Heart right ventricle (tissue), 16 donors: ENCODE results near the gene NAALAD2. TPM values are rescaled to one million over a fixed set of nuclear protein-coding genes. Genes with fewer than 3 reads are reported as not detected.

Experiments used
- ATAC-seq, 8 donors: fragments of 200-7000 bp; cut with Tn5 transposase; one replicate each; pipeline ENCODE4 v1.9.1; 2020; ENCODE audit warnings: mild to moderate bottlenecking in 8 of 8, moderate library complexity in 8 of 8, moderate number of reproducible peaks in 1 of 8
- DNase-seq, 2 donors: peaks; one replicate each; pipeline ENCODE4 v3.0.0-alpha.2; 2020
- H3K27ac ChIP-seq, 10 donors: fragments of 200-600 bp; sonication (generic) in 2 of 10; one replicate each; pipeline versions ENCODE4 v1.5.0 to v1.8.0; 2020 to 2022; ENCODE audit warnings: mild to moderate bottlenecking in 3 of 10
- H3K27me3 ChIP-seq, 7 donors: fragments of 200-600 bp; one replicate each; pipeline ENCODE4 v1.8.0; 2021 to 2022; ENCODE audit warnings: mild to moderate bottlenecking in 2 of 7
- H3K36me3 ChIP-seq, 9 donors: fragments of 200-600 bp; sonication (generic) in 1 of 9; one replicate each; pipeline versions ENCODE4 v1.5.0 to v1.8.0; 2020 to 2022; ENCODE audit warnings: mild to moderate bottlenecking in 2 of 9
- H3K4me1 ChIP-seq, 9 donors: fragments of 200-600 bp; sonication (generic) in 1 of 9; one replicate each; pipeline versions ENCODE4 v1.5.0 to v1.8.0; 2020 to 2022; ENCODE audit warnings: mild to moderate bottlenecking in 4 of 9
- H3K4me3 ChIP-seq, 10 donors: fragments of 200-600 bp; sonication (generic) in 2 of 10; one replicate each; pipeline versions ENCODE4 v1.5.0 to v1.8.0; 2020 to 2022; ENCODE audit warnings: mild to moderate bottlenecking in 7 of 10, moderate library complexity in 2 of 10
- H3K9me3 ChIP-seq, 11 donors: fragments of 200-600 bp in 10 of 11; sonication (generic) in 2 of 11; one replicate each; pipeline versions ENCODE4 v1.5.0 to v1.8.0; 2013 to 2022; ENCODE audit warnings: mild to moderate bottlenecking in 2 of 11, control low read depth in 1 of 11, moderate library complexity in 1 of 11
- WGBS, 2 donors: extraction: QIAGEN DNeasy Blood & Tissue Kit; methylation state at CpG; one replicate each; pipeline ENCODE4 v1.1.7; 2013; ENCODE audit warnings: inconsistent platforms in 1 of 2; 5-methylcytosine and 5-hydroxymethylcytosine counted together
- intact Hi-C, 10 donors: fragments of 100-400 bp; cut with DNase I; formaldehyde crosslinking; loops; one replicate each; pipeline versions ENCODE4 v1.11.1 to v1.14.2; 2022
- polyA plus RNA-seq, 2 donors: library from polyadenylated mRNA; stranded (reverse); fragments of 200-250 nt; gene quantifications; one replicate each; pipeline ENCODE4 v1.2.3, GENCODE V29; 2013
- total RNA-seq, 10 donors: library from RNA; stranded (reverse); fragmentation: NEBNext Ultra II Directional in 3 of 10; extraction: Animal tissue kit (Norgen Biotek cat#: 25700) in 3 of 10; gene quantifications; one replicate each; pipeline versions ENCODE4 v1.2.1 to v1.2.4, GENCODE V29; 2021 to 2023
- TF ChIP-seq, protein P1 (sequence below), 9 donors: fragments of 200-600 bp; sonication (generic) in 2 of 9; IDR thresholded peaks; one replicate each; pipeline versions ENCODE4 v1.5.0 to v1.8.0; 2021 to 2022; ENCODE audit warnings: antibody characterized with exemption in 9 of 9, mild to moderate bottlenecking in 5 of 9, moderate library complexity in 1 of 9
- donor health status: Arrhythmogenic right ventricular cardiomyopathy.
- donor health status: ischemic (EF 13 %, LVEDD 7.1; RV severe dilation, severe dysfunction).
- donor health status: healthy with polysubstance abuse.
- donor health status: DM: no; HTN: yes; CAD: no.
- donor health status: DM: no; HTN: no; CAD: no.
- donor health status: ischemic (EF 25% LVEDD 6.9; RV normal size, moderate dysfunction).
- donor health status: ischemic (EF 25% LVEDD 5.7; RV mildly dilated, moderate dysfunction).
- donor health status: healthy.
- donor health status: DM: yes; HTN: yes; CAD: no.
- donor health status: Ischemic cardiomyopathy.
- donor health status: ischemic (EF 35%, LVEDD 5.7; RV mildly dilated, moderate dysfunction).
- donor health status: nonischemic (EF 11% LVEDD 7.7; RV severe dilation, severe dysfunction).
- donor health status: DM: yes; HTN: yes; CAD: no.
- donor health status: PGD.
- donor health status: ischemic (EF 29% LVEDD 5.4; RV normal size, mild dysfunction).
- donor health status: nonischemic (EF 23%, LVEDD 6.1; RV moderate dilation, normal function).

The NAALAD2 gene
- total and polyA plus RNA-seq, 12 donors: 0.21 to 2.7 (median 0.51) TPM

DNA sequence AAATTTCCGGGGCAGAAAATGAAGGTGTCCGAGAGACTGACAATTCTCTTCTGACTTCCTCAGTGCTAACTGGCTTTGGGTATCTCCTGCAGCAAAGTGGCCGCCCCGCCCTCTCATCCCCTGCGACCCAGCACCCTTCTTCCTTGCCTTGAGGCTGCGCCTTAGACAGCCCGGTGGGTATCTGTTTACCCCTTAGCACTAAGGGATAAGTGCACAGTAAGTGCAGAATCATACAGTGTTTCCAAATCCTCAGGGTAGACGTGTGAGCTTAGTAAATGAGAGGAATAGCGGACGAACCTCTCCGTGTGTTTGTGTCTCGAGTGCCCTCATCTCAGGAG lies 88.8 kb downstream of the NAALAD2 start:
- DNase-seq: no peak
- Histone ChIP-seq H3K36me3 (no peaks in the 10 kb centered on the region), H3K27ac (peak overlapping the region; percentile 61 to 96 (median 92)), H3K27me3 (no peaks in the 10 kb centered on the region), H3K9me3 (no peaks in the 10 kb centered on the region), H3K4me3 (peak overlapping the region; percentile 67 to 92 (median 86)), H3K4me1 (peaks cover 0 to 47% (median 37%) of the 10 kb centered on the region in 9 donors)
- TF ChIP-seq, protein P1, sequence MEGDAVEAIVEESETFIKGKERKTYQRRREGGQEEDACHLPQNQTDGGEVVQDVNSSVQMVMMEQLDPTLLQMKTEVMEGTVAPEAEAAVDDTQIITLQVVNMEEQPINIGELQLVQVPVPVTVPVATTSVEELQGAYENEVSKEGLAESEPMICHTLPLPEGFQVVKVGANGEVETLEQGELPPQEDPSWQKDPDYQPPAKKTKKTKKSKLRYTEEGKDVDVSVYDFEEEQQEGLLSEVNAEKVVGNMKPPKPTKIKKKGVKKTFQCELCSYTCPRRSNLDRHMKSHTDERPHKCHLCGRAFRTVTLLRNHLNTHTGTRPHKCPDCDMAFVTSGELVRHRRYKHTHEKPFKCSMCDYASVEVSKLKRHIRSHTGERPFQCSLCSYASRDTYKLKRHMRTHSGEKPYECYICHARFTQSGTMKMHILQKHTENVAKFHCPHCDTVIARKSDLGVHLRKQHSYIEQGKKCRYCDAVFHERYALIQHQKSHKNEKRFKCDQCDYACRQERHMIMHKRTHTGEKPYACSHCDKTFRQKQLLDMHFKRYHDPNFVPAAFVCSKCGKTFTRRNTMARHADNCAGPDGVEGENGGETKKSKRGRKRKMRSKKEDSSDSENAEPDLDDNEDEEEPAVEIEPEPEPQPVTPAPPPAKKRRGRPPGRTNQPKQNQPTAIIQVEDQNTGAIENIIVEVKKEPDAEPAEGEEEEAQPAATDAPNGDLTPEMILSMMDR (IDR thresholded peaks at IDR 0.05): no peak
- intact Hi-C loops: loop anchor here in 1 of 10 donors (2.0 kb wide), 1 partner anchor 18 kb away; no protein-coding TSS in a partner anchor
- WGBS, 2 donors: 1% methylated on average over 12 of the region's 12 CpGs
- ATAC-seq: peak; percentile 64 to 81 (median 78)

DNA sequence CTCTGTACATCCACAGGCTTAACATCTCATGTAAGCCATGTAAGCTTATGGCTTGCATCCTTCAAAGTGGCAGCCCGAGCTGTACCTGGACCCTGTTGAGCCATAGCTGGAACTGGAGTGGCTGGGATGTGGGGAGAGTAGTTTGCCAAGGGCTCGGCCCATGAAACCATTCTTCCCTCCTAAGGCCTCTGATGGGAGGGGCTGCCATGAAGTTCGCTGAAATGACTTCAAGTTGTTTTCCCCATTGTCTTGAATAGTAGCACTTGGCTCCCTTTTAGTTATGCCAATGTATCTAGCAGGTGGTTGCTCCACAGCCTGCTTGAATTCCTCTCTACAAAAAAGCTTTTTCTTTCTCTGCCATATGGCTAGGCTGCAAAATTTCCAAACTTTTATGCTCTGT lies 93.6 kb downstream of the NAALAD2 start:
- WGBS, 2 donors: 90 to 92% methylated on average over 3 of the region's 3 CpGs
- no peak overlapping the region for H3K4me3 ChIP-seq
- peaks cover 0 to 17% (median 7%) of the 10 kb centered on the region in 9 donors for H3K4me1 ChIP-seq
- no peaks in the 10 kb centered on the region for H3K27me3 ChIP-seq
- no peak overlapping the region for H3K27ac ChIP-seq
- DNase-seq: no peak
- intact Hi-C loops: no loop called here
- H3K36me3 ChIP-seq: no peaks in the 10 kb centered on the region
- H3K9me3 ChIP-seq: peaks cover 0 to 4% (median 0%) of the 10 kb centered on the region in 11 donors
- ATAC-seq: no peak
- TF ChIP-seq, protein P1 (IDR thresholded peaks at IDR 0.05): no peak

GRCh38 chr11:90229791-90230190 lies 95.3 kb downstream of the NAALAD2 start:
- ATAC-seq (no peak), DNase-seq (no peak)
- Histone ChIP-seq H3K4me3 (no peak overlapping the region), H3K27me3 (no peaks in the 10 kb centered on the region), H3K4me1 (peaks cover 0 to 4% (median 0%) of the 10 kb centered on the region in 9 donors), H3K9me3 (peaks cover 0 to 4% (median 0%) of the 10 kb centered on the region in 11 donors), H3K36me3 (no peaks in the 10 kb centered on the region), H3K27ac (no peak overlapping the region)
- intact Hi-C loops: no loop called here
- WGBS, 2 donors: 88 to 90% methylated on average over 1 of the region's 1 CpG
- TF ChIP-seq, protein P1 (IDR thresholded peaks at IDR 0.05): no peak

DNA sequence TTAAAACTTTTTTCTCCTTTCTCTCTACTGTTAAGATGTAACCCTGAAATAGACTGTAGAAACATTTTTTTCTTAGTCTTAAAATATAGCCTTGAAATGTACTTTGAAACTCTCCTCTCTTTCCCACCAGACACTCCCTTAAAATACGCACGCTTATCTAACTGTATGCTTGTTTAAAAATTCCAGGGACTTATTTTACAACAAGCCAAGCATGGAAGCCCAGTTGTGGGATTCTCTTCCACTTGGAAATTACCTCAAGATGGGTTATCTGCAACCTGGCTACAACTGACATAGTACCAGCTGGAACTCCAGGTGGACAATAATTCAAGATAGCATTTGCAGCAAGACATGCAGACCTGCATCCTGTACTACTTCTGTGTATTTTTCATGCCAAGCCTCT lies 100.5 kb downstream of the NAALAD2 start:
- peaks cover 0 to under 1% (median 0%) of the 10 kb centered on the region in 11 donors for H3K9me3 ChIP-seq
- intact Hi-C loops: no loop called here
- no peak overlapping the region for H3K4me3 ChIP-seq
- H3K27ac ChIP-seq: no peak overlapping the region
- DNase-seq: no peak
- H3K4me1 ChIP-seq: no peaks in the 10 kb centered on the region
- TF ChIP-seq, protein P1 (IDR thresholded peaks at IDR 0.05): no peak
- ATAC-seq: no peak
- H3K27me3 ChIP-seq: no peaks in the 10 kb centered on the region
- 46 to 67% methylated on average over 2 of the region's 2 CpGs for WGBS, 2 donors
- no peaks in the 10 kb centered on the region for H3K36me3 ChIP-seq
